HEK293 (cell line): ENCODE data around the gene CD19.

ENCODE experiments used
- CTCF ChIP-seq: fragments of 450-650 bp; formaldehyde crosslinking; IDR thresholded peaks from 2 replicates; pipeline ENCODE4 v1.5.1; 2016; ENCODE audit warnings: missing biosample characterization, missing genetic modification characterization
- KLF16 ChIP-seq: fragments of 450-650 bp; formaldehyde crosslinking; IDR thresholded peaks from 2 replicates; pipeline ENCODE4 v1.5.1; 2017; ENCODE audit warnings: missing biosample characterization, missing genetic modification characterization
- TCF7L2 ChIP-seq: IDR thresholded peaks from 2 replicates; pipeline ENCODE4 v1.6.1; 2011; ENCODE audit warnings: low read depth, mild to moderate bottlenecking, inconsistent platforms, low read length, moderate library complexity, borderline replicate concordance
- ZNF585B ChIP-seq: fragments of 450-650 bp; formaldehyde crosslinking; IDR thresholded peaks from 2 replicates; pipeline ENCODE4 v1.5.1; 2016; ENCODE audit warnings: missing biosample characterization, missing genetic modification characterization
- TF ChIP-seq, protein P1 (sequence below): fragments of 450-650 bp; formaldehyde crosslinking; IDR thresholded peaks from 2 replicates; pipeline ENCODE4 v1.5.1; 2016; ENCODE audit warnings: missing biosample characterization, missing genetic modification characterization

DNA sequence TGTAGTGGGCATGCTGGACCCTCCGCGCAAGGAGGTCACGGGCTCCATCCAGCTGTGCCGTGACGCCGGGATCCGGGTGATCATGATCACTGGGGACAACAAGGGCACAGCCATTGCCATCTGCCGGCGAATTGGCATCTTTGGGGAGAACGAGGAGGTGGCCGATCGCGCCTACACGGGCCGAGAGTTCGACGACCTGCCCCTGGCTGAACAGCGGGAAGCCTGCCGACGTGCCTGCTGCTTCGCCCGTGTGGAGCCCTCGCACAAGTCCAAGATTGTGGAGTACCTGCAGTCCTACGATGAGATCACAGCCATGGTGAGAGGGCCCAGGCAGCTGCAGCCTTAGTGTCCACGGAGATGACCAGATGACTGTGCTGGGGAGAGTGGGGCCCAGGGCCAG lies 31.2 kb upstream of the CD19 start:
- no peak for TF ChIP-seq CTCF (tag by site-specific recombination)
- TF ChIP-seq, protein P1, sequence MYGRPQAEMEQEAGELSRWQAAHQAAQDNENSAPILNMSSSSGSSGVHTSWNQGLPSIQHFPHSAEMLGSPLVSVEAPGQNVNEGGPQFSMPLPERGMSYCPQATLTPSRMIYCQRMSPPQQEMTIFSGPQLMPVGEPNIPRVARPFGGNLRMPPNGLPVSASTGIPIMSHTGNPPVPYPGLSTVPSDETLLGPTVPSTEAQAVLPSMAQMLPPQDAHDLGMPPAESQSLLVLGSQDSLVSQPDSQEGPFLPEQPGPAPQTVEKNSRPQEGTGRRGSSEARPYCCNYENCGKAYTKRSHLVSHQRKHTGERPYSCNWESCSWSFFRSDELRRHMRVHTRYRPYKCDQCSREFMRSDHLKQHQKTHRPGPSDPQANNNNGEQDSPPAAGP = no peak
- no peak for TF ChIP-seq TCF7L2
- TF ChIP-seq KLF16 (tag by site-specific recombination) = no peak
- TF ChIP-seq ZNF585B (tag by site-specific recombination) = no peak
